Measurements from ENCODE around the gene P2RY14.

Gene P2RY14

GRCh38 chr3:151278230-151278629, at the start of gene P2RY14:
P2RY14 (minus strand) TSS chr3:151278542; CDS start chr3:151214316, 64,226 bp downstream.
- DNase-seq = no peak

- no peak for DNase-seq
These were observed 49.3 kb upstream of the P2RY14 start for GRCh38 chr3:151327571-151328198.

GRCh38 chr3:151322511-151322910, 44.2 kb upstream of the P2RY14 start:
- no peak for DNase-seq

GRCh38 chr3:151321526-151321925, 43.2 kb upstream of the P2RY14 start:
- no peak for DNase-seq

GRCh38 chr3:151320131-151320530, 41.8 kb upstream of the P2RY14 start:
- DNase-seq = no peak

GRCh38 chr3:151319628-151320027, 41.3 kb upstream of the P2RY14 start:
- DNase-seq = no peak

GRCh38 chr3:151318991-151319390, 40.6 kb upstream of the P2RY14 start:
- peak; percentile 8 for DNase-seq

- DNase-seq = peak; percentile 4
These were observed 40.0 kb upstream of the P2RY14 start for GRCh38 chr3:151318313-151318712.

- peak; percentile 15 for DNase-seq
These were observed 38.1 kb upstream of the P2RY14 start, which contains the start of gene GPR87 for GRCh38 chr3:151316267-151316991. GPR87 (minus strand) TSS chr3:151316820; CDS start chr3:151300100, 16,720 bp downstream.

- no peak for DNase-seq
These were observed 37.5 kb upstream of the P2RY14 start for GRCh38 chr3:151315846-151316245.

GRCh38 chr3:151315136-151315535, 36.8 kb upstream of the P2RY14 start:
- DNase-seq = no peak

GRCh38 chr3:151314593-151314992, 36.3 kb upstream of the P2RY14 start:
- no peak for DNase-seq

- no peak for DNase-seq
These were observed 35.8 kb upstream of the P2RY14 start for GRCh38 chr3:151314137-151314536.

- no peak for DNase-seq
These were observed 34.6 kb upstream of the P2RY14 start for GRCh38 chr3:151312972-151313371.

- no peak for DNase-seq
These were observed 31.2 kb upstream of the P2RY14 start for GRCh38 chr3:151309566-151309965.

GRCh38 chr3:151307583-151308488, 29.5 kb upstream of the P2RY14 start:
- no peak for DNase-seq

GRCh38 chr3:151307131-151307530, 28.8 kb upstream of the P2RY14 start:
- DNase-seq = peak; percentile 23

GRCh38 chr3:151306168-151306810, 27.9 kb upstream of the P2RY14 start:
- no peak for DNase-seq

GRCh38 chr3:151305775-151306151, 27.4 kb upstream of the P2RY14 start:
- DNase-seq = no peak

GRCh38 chr3:151305060-151305774, 26.9 kb upstream of the P2RY14 start:
- peak; percentile 46 for DNase-seq

GRCh38 chr3:151303751-151304150, 25.4 kb upstream of the P2RY14 start:
- no peak for DNase-seq

GRCh38 chr3:151301787-151302186, 23.4 kb upstream of the P2RY14 start:
- no peak for DNase-seq
